ENCODE results near the gene ENTPD6. TPM values are rescaled to one million over a fixed set of nuclear protein-coding genes. Genes with fewer than 3 reads are reported as not detected.
"Not testable (repeated sequence)": the region's sequence is repeated elsewhere in the genome, so short reads cannot be mapped to it uniquely, and the experiment has no call there.

Gene ENTPD6
- polyA plus RNA-seq, 1 donor from 2014 or later = 143 TPM

- not testable (repeated sequence) for H3K27ac ChIP-seq (ENCODE audit: low read length)
These were observed 11.1 kb upstream of the ENTPD6 start for GRCh38 chr20:25184391-25184790.

DNA sequence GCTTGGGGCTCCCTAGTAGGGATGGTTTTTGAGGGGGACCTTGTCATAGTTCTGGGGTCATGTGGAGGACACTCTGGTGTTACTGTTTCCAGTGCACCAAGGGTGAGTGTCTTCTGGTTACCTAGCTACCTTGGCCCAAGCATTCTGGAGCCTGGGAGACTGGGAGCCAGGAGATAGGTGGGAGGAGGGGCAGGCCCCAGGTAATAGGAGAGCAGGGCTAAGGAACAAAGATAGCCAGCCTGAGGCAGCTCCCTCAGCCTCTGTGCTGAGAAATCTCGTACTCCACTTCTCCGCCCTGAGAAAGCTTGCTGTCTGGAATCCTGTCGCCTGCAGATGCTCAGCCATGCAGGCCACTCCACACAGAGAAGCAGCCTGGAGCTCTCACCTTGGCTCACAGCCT is 8.3 kb upstream of the ENTPD6 start:
- no peak overlapping the region for H3K4me3 ChIP-seq (ENCODE audit: low read length)
- H3K36me3 ChIP-seq (ENCODE audit: insufficient read depth, low read length) = no peaks in the 10 kb centered on the region

More at GRCh38 chr20:25184391-25184790, 11.1 kb upstream of the ENTPD6 start:
- not testable (repeated sequence) for H3K9ac ChIP-seq (ENCODE audit: low read length); H3K79me2 ChIP-seq (replicated peaks; ENCODE audit: insufficient read depth, low read length); H3K9me2 ChIP-seq (ENCODE audit: insufficient read depth, low read length); H2AFZ ChIP-seq (ENCODE audit: low read depth, low read length); H4K20me1 ChIP-seq (ENCODE audit: insufficient read depth); H3K36me3 ChIP-seq (ENCODE audit: insufficient read depth, low read length); H3K4me3 ChIP-seq (ENCODE audit: low read length); H3K9me3 ChIP-seq (ENCODE audit: low read length); H3F3A ChIP-seq (ENCODE audit: insufficient read depth, low read length, poor library complexity, severe bottlenecking); H3K27me3 ChIP-seq (ENCODE audit: insufficient read depth, low read depth, low read length); H3K4me2 ChIP-seq (ENCODE audit: low read length)

More for the DNA sequence above, 8.3 kb upstream of the ENTPD6 start:
- Histone ChIP-seq H3K9me3 (ENCODE audit: low read length) (no peaks in the 10 kb centered on the region), H4K20me1 (ENCODE audit: insufficient read depth) (no peaks in the 10 kb centered on the region), H2AFZ (ENCODE audit: low read depth, low read length) (no peak overlapping the region), H3K9me2 (ENCODE audit: insufficient read depth, low read length) (no peaks in the 10 kb centered on the region), H3F3A (ENCODE audit: insufficient read depth, low read length, poor library complexity, severe bottlenecking) (no peaks in the 10 kb centered on the region), H3K27ac (ENCODE audit: low read length) (no peak overlapping the region), H3K27me3 (ENCODE audit: insufficient read depth, low read depth, low read length) (no peaks in the 10 kb centered on the region), H3K79me2 (replicated peaks; ENCODE audit: insufficient read depth, low read length) (no peaks in the 10 kb centered on the region), H3K4me2 (ENCODE audit: low read length) (no peak overlapping the region), H3K9ac (ENCODE audit: low read length) (no peak overlapping the region)
- TF ChIP-seq REST (IDR thresholded peaks at IDR 0.05; ENCODE audit: borderline replicate concordance) (no peak), TAF1 (IDR thresholded peaks at IDR 0.05; ENCODE audit: low read depth) (no peak), MXI1 (conservative IDR thresholded peaks at IDR 0.05; ENCODE audit: poor library complexity, severe bottlenecking) (no peak), SMC3 (conservative IDR thresholded peaks at IDR 0.05; ENCODE audit: poor library complexity) (no peak), POLR2AphosphoS5 (IDR thresholded peaks at IDR 0.05) (no peak), RAD21 (conservative IDR thresholded peaks at IDR 0.05) (no peak), EP300 (conservative IDR thresholded peaks at IDR 0.05; ENCODE audit: poor library complexity, severe bottlenecking) (no peak), EZH2 (IDR thresholded peaks at IDR 0.05; ENCODE audit: borderline replicate concordance, insufficient read depth, low read length, poor library complexity, severe bottlenecking) (no peak)
- TF ChIP-seq, protein P1, sequence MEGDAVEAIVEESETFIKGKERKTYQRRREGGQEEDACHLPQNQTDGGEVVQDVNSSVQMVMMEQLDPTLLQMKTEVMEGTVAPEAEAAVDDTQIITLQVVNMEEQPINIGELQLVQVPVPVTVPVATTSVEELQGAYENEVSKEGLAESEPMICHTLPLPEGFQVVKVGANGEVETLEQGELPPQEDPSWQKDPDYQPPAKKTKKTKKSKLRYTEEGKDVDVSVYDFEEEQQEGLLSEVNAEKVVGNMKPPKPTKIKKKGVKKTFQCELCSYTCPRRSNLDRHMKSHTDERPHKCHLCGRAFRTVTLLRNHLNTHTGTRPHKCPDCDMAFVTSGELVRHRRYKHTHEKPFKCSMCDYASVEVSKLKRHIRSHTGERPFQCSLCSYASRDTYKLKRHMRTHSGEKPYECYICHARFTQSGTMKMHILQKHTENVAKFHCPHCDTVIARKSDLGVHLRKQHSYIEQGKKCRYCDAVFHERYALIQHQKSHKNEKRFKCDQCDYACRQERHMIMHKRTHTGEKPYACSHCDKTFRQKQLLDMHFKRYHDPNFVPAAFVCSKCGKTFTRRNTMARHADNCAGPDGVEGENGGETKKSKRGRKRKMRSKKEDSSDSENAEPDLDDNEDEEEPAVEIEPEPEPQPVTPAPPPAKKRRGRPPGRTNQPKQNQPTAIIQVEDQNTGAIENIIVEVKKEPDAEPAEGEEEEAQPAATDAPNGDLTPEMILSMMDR (IDR thresholded peaks at IDR 0.05; ENCODE audit: poor library complexity, severe bottlenecking) = no peak
